Smooth muscle cell (in vitro differentiated cells): Measurements from ENCODE around the gene CD34. TPM values are rescaled to one million over a fixed set of nuclear protein-coding genes. Genes with fewer than 3 reads are reported as not detected.
"Not testable (repeated sequence)": the region's sequence is repeated elsewhere in the genome, so short reads cannot be mapped to it uniquely, and the experiment has no call there.

Experiments
- DNase-seq: peaks from one replicate; lab custom pipeline; 2025; ENCODE audit not compliant: unreplicated experiment; lab: John Stamatoyannopoulos, UW
- H2AFZ ChIP-seq: fragments of 200-600 bp; sonication (generic); 2 replicates; pipeline ENCODE4 v1.6.0; 2016; ENCODE audit warnings: antibody characterized with exemption, low read depth, mild to moderate bottlenecking
- H3F3A ChIP-seq: fragments of 200-600 bp; sonication (generic); 2 replicates; pipeline ENCODE4 v1.6.0; 2017; ENCODE audit warnings: antibody characterized with exemption, low read depth
- H3K27ac ChIP-seq: fragments of 200-600 bp; sonication (generic); 2 replicates; pipeline ENCODE4 v1.5.1; 2016; ENCODE audit warnings: low read depth, mild to moderate bottlenecking
- H3K27me3 ChIP-seq: fragments of 200-600 bp; sonication (generic); 2 replicates; pipeline ENCODE4 v1.6.1; 2016; ENCODE audit warnings: low read depth, mild to moderate bottlenecking
- H3K36me3 ChIP-seq: fragments of 200-600 bp; sonication (generic); 2 replicates; pipeline ENCODE4 v1.5.1; 2016; ENCODE audit warnings: low read depth
- H3K4me1 ChIP-seq: fragments of 200-600 bp; sonication (generic); 2 replicates; pipeline ENCODE4 v1.5.1; 2016; ENCODE audit warnings: low read depth
- H3K4me2 ChIP-seq: fragments of 200-600 bp; sonication (generic); 2 replicates; pipeline ENCODE4 v1.6.0; 2016; ENCODE audit warnings: mild to moderate bottlenecking
- H3K4me3 ChIP-seq: fragments of 200-600 bp; sonication (generic); 2 replicates; pipeline ENCODE4 v1.5.1; 2016; ENCODE audit warnings: mild to moderate bottlenecking
- H3K79me2 ChIP-seq: fragments of 200-600 bp; sonication (generic); 2 replicates; pipeline ENCODE4 v1.6.0; 2016; ENCODE audit warnings: low read depth, mild to moderate bottlenecking
- H3K9ac ChIP-seq: fragments of 200-600 bp; sonication (generic); 2 replicates; pipeline ENCODE4 v1.6.0; 2016; ENCODE audit warnings: low read depth
- H3K9me3 ChIP-seq: fragments of 200-600 bp; sonication (generic); replicated peaks from 2 replicates; pipeline ENCODE4 v1.5.1; 2016; ENCODE audit warnings: low read depth
- H4K20me1 ChIP-seq: fragments of 200-600 bp; sonication (generic); 2 replicates; pipeline ENCODE4 v1.6.0; 2016; ENCODE audit warnings: low read depth
- CTCF ChIP-seq: fragments of 200-600 bp; sonication (generic); IDR thresholded peaks from 2 replicates; pipeline ENCODE4 v1.5.1; 2017; ENCODE audit warnings: borderline replicate concordance, mild to moderate bottlenecking, antibody characterized with exemption; ENCODE audit not compliant: insufficient read depth, poor library complexity, severe bottlenecking
- WGBS: methylation state at CpG from one replicate; pipeline ENCODE4 v1.1.7; 2016; ENCODE audit warnings: low lambda C conversion rate; 5-methylcytosine and 5-hydroxymethylcytosine counted together
- polyA plus RNA-seq: library from polyadenylated mRNA; unstranded; fragments of >200 nt; fragmentation: Nextera tagmentation; extraction: Ambion mirVana; gene quantifications from 2 replicates; pipeline ENCODE4 v1.2.1, GENCODE V29; 2016
- total RNA-seq: library from RNA; depleted of rRNA; stranded (reverse); fragments of >200 nt; gene quantifications from 2 replicates; pipeline ENCODE4 v1.2.3, GENCODE V29; 2014

Gene CD34
- total and polyA plus RNA-seq, 2 experiments from 2014 or later = not detected

- DNase-seq = no peak
- no peak overlapping the region for H3K9ac ChIP-seq
- H3K4me3 ChIP-seq = no peak overlapping the region
- H3K27ac ChIP-seq = no peak overlapping the region
- H3K27me3 ChIP-seq = peaks cover 50% of the 10 kb centered on the region
- H3K4me2 ChIP-seq = no peak overlapping the region
- WGBS = 84% methylated on average over 3 of the region's 3 CpGs
- H3F3A ChIP-seq = no peaks in the 10 kb centered on the region
- H3K36me3 ChIP-seq = no peaks in the 10 kb centered on the region
- H2AFZ ChIP-seq = no peak overlapping the region
- H4K20me1 ChIP-seq = no peaks in the 10 kb centered on the region
- TF ChIP-seq CTCF = no peak
- no peaks in the 10 kb centered on the region for H3K79me2 ChIP-seq
- no peaks in the 10 kb centered on the region for H3K4me1 ChIP-seq
- H3K9me3 ChIP-seq = no peaks in the 10 kb centered on the region
Measured at GRCh38 chr1:207949571-207950195, 38.8 kb upstream of the CD34 start.

- no peak overlapping the region for H3K9ac ChIP-seq
- no peak overlapping the region for H2AFZ ChIP-seq
- TF ChIP-seq CTCF = no peak
- no peak for DNase-seq
- no peak overlapping the region for H3K4me3 ChIP-seq
- H3K36me3 ChIP-seq = no peaks in the 10 kb centered on the region
- H3K4me1 ChIP-seq = no peaks in the 10 kb centered on the region
- H3K9me3 ChIP-seq = no peaks in the 10 kb centered on the region
- H3K79me2 ChIP-seq = no peaks in the 10 kb centered on the region
- 44% methylated on average over 3 of the region's 3 CpGs for WGBS
- H4K20me1 ChIP-seq = no peaks in the 10 kb centered on the region
- H3F3A ChIP-seq = no peaks in the 10 kb centered on the region
- H3K27me3 ChIP-seq = peaks cover 40% of the 10 kb centered on the region
- no peak overlapping the region for H3K27ac ChIP-seq
- H3K4me2 ChIP-seq = no peak overlapping the region
Measured at GRCh38 chr1:207948536-207949250, 37.8 kb upstream of the CD34 start.

DNA sequence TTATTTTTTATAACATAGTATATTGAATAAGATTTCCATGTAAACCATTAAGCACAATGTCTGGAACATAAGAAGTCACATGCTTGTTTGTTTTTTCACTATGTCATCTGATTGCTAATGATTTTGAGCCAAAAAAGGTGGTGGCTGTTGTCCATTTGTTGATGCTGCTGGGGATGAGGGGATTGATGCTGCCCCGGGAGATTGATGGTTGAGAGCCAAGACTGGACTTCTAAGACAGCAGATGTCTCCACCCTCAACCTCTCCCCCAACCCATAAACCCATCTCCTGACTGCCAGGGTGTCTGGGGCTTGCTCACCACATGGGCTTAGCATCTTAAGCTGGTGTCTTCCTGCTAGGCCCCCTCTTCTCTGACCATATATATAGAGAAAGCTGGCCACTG is 35.8 kb upstream of the CD34 start:
- Histone ChIP-seq H3K36me3 (no peaks in the 10 kb centered on the region), H3K27ac (no peak overlapping the region), H3K27me3 (peaks cover 23% of the 10 kb centered on the region), H3K79me2 (no peaks in the 10 kb centered on the region), H3K4me3 (no peak overlapping the region), H3K9me3 (no peaks in the 10 kb centered on the region), H3K4me1 (no peaks in the 10 kb centered on the region), H3K4me2 (no peak overlapping the region), H2AFZ (no peak overlapping the region), H3F3A (no peaks in the 10 kb centered on the region), H4K20me1 (no peaks in the 10 kb centered on the region), H3K9ac (no peak overlapping the region)
- no peak for TF ChIP-seq CTCF
- no peak for DNase-seq
- 72% methylated on average over 1 of the region's 1 CpG for WGBS

- Histone ChIP-seq H3K4me1 (no peaks in the 10 kb centered on the region), H3K4me2 (no peak overlapping the region)
Measured at GRCh38 chr1:207944571-207944970, 33.6 kb upstream of the CD34 start.

DNA sequence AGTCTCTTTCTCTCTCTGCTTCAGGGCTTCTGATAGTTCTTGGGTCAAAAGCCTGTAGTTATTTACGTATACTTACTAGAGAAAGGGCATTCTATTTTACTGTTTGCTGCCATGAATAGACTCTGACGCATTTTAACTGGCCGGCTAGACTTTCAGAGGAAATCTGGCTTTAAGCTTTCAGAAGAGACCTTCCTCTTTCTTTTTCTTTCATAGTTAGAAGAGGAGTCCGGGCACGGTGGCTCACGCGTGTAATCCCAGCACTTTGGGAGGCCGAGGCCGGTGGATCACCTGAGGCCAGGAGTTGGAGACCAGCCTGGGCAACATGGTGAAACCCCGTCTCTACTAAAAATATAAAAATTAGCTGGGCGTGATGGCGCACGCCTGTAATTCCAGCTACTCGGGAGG is 31.4 kb upstream of the CD34 start:
- not testable (repeated sequence) for DNase-seq, H4K20me1 ChIP-seq, H3K9me3 ChIP-seq, H3K27ac ChIP-seq, H3K79me2 ChIP-seq, H3F3A ChIP-seq, H3K4me1 ChIP-seq, H3K9ac ChIP-seq, H3K4me3 ChIP-seq, H3K4me2 ChIP-seq, H3K36me3 ChIP-seq
- peak overlapping the region; percentile 34 for H2AFZ ChIP-seq
- H3K27me3 ChIP-seq = peaks cover 16% of the 10 kb centered on the region
- 75% methylated on average over 11 of the region's 14 CpGs for WGBS

More at GRCh38 chr1:207944571-207944970, 33.6 kb upstream of the CD34 start:
- Histone ChIP-seq H2AFZ (no peak overlapping the region), H3K36me3 (no peaks in the 10 kb centered on the region), H3K27me3 (peaks cover 14% of the 10 kb centered on the region), H3K4me3 (no peak overlapping the region), H3K9me3 (no peaks in the 10 kb centered on the region), H4K20me1 (no peaks in the 10 kb centered on the region), H3K27ac (no peak overlapping the region), H3F3A (no peaks in the 10 kb centered on the region), H3K9ac (no peak overlapping the region), H3K79me2 (no peaks in the 10 kb centered on the region)
- no peak for TF ChIP-seq CTCF
- WGBS = 62% methylated on average over 3 of the region's 3 CpGs
- DNase-seq = no peak
